GM21717 (cell line): Measurements from ENCODE around the gene SLC22A4.
A peak's percentile ranks its signal among the peaks of the same experiment; 100 is the strongest.

Experiments
- ATAC-seq: cut with Tn5 transposase; IDR thresholded peaks from one replicate; pipeline ENCODE4 v1.9.1; 2021; ENCODE audit warnings: mild to moderate bottlenecking, moderate library complexity; ENCODE audit not compliant: unreplicated experiment

Gene SLC22A4

DNA sequence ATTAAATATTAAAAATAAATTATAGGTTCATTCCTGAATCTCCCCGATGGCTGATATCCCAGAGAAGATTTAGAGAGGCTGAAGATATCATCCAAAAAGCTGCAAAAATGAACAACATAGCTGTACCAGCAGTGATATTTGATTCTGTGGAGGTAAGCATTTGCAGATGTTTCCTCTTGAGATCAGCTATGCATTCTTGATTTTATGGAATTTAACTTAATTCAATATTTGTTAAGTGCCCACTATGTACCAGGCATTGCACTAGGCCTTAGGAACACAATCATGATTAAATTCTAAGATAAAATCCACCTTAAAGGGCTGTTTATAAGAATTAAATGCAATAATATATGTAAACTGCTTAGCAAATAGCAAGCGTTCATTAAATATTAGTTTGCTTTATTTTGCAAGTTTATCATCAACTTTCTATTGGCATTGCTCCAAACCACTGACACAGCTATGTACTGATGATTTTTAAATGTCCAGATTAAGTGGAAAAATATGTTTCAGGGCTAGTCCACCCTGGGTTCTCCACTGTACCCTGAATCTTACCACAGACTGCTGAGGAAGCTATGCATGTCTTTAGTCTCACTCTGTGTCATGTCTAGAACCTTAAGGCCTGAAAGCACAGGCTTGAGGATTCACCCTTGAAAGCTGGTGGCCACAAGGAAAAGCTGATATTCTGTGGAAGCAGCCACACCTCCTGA, 33.2 kb downstream of the SLC22A4 start:
- ATAC-seq: no peak

DNA sequence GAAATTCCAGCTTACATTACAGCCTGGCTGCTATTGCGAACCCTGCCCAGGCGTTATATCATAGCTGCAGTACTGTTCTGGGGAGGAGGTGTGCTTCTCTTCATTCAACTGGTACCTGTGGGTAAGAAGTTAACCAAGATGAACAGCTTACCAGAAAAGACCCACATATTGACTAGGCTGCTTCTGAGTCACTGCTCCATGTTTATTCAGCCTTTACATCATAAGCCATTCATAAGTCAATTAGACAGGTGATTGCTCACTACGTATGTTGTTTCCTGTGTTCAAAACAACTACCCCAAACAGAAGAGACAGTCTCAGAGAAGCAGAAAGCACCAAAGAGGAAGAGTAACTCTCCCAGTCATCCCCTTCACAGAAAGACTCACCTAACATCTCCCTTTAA, 40.6 kb downstream of the SLC22A4 start:
- no peak for ATAC-seq

GRCh38 chr5:132335402-132335801, 41.2 kb downstream of the SLC22A4 start:
- ATAC-seq: no peak

GRCh38 chr5:132339502-132339901, 45.3 kb downstream of the SLC22A4 start:
- ATAC-seq: no peak

DNA sequence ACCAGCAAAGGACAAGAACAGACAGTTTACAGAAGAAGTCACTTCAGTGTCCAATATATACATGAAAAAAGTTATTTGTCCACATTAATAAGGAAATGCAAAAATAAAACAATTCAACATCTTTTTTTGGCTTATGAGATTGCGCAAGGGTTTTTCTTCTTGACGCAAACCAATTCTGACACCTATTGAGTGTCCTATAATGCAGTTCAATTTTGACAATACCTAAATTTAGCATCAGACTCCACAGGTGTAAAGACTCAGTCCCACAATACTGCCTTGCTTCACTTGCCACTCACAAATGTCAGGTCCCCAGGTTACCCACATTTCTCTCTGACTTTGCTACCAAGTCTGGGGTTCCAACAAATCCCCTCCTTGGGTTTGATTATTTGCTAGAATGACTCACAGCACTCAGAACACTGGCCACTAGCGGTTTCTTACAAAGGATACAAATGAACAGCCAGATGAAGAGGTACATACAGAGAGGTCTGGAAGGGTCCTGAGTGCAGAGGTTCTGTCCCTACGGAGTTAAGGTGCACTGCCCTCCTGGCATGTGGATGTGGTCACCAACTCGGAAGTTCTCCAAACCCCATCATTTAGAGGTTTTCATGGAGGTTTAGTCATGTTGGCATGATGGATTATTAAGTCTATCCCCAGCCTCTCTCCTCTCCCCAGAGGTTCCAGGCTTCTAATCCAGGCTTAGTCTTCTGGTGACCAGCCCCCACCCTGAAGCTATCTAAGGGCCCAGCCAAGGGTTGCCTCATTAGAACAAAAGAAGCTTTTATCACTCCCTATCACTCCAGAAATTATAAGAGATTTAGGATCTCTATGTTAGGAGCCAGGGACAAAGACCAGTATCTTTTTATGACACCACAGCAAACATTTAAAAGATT, 48.3 kb downstream of the SLC22A4 start:
- no peak for ATAC-seq

GRCh38 chr5:132344775-132345514, 50.8 kb downstream of the SLC22A4 start:
- ATAC-seq: no peak

DNA sequence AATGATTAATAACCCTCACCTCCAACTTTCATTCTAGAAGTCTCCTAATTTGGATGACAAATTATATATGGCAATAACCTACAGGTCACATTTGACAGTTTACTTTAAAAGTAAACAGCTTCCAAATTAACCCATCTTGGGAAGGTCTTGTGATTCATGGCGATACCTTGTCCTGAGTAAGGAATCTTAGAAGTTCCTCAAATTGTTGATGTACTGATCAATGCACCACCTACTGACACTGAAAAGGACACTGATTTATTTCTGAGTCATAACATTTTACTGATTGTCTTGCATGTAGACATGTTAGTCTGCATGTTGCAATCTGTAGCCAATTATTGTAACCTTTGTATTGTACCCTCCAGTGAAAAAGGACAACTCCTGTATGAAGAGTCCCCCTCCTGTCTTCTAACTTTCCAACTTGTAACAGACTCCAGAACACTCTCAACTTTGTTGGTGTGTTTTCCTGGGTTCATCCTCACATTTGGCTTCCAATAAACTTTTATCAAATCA, 59.3 kb downstream of the SLC22A4 start:
- no peak for ATAC-seq

DNA sequence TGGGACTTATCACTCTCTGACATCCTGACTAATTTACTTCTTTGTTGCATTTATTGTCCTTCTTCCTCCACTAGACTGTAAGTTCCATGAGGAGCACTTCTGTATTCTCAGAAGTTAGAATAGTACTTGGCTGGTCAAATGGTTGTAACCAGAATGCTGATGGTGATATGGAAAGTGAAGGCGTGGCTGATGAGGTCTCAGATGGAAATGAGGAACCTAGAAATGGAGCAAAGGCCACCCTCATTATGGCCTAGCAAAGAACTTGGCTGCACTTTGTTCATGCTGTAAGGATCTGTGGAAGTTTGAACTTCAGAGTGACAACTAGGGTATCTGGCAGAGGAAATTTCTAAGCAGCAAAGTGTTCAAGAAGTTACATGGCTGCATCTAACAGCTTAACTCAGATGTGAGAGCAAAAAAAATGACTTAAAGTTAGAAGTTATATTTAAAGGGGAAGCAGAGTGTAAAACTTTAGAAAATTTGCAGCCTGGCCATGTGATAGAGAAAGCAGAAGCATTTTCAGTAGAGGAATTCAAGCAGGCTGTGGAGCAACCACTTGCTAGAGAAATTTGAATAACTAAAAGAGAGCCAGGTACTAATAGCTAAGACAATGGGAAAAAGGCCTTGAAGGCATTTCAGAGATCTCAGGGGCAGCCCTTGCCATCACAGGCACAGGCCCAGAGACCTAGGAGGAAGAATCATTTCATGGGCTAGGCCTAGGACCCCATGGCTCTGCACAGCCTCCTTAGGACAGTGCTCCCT, 60.4 kb downstream of the SLC22A4 start:
- no peak for ATAC-seq

DNA sequence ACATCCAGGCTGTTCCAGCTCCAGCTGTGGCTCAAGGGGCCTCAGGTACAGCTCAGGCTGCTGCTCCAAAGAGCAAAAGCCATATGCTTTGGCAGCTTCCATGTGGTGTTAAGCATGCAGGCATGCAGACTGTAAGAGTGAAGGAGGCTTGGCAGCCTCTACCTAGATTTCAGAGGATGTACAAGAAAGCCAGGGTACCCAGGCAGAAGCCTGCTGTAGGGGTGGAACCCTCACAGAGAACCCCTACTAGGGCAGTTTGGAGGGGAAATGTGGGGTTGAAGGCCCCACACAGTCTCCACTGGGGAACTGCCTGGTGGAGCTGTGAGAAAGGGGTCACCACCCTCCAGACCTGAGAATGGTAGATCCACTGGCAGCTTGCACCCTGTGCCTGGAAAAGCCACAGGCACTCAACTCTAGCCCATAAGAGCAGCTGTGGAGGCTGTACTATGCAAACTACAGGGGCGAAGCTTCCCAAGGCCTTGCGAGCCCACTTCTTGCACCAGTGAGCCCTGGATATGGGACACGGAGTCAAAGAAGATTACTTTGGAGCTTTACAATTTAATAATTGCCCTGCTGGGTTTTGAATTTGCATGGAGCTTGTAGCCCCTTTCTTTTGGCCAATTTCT, 61.1 kb downstream of the SLC22A4 start:
- ATAC-seq: no peak

GRCh38 chr5:132358775-132359174, 64.6 kb downstream of the SLC22A4 start:
- no peak for ATAC-seq

- no peak for ATAC-seq
These were observed 67.9 kb downstream of the SLC22A4 start for GRCh38 chr5:132362086-132362485.

DNA sequence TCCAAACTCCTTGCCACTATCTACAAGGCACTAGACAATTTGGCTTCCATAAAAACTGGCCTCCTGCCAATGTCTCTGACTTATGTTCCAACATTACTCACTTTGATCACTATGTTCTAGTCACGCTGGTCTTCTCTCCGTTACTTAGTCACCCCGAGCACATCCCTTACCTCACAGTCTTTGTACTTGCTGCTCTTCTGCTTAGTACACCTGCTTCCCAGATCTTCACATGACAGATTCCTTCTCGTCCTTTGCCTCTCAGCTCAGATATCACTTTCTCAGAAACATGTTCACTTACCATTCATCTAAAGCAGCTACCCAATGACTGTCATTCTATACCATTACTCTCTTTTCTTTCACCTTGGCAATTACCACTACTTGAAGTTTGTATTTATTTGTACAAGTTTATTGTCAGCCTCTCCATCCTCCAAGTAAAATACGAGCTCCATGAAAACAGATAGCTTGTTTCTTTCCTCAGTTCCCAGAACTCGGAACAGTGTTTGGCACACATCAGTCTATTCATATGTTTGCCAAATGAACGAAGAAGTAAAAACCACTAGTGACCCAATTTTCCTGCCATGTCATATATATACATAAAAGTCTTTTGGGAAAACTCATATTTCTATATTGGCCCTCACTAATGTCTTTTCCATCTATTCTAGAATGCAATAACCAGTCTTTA, 69.4 kb downstream of the SLC22A4 start:
- no peak for ATAC-seq

DNA sequence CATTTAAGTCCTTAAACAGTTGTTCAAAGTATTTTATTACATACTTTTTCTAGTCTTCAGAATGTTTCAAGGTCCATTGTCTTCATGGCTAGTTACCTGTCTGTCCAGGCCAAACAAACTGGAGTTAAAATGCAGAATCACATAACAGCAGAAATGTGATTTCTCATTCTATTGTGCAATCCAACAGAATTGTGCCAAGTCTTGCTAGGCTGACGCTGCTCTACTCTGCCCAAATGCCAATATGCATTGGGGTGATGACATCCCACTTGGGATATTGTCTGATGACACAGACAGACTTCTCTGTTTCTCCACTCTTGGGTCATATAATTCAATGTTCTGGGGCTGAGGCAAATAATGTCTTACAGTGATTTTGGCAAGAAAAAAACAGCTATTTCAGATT, 70.1 kb downstream of the SLC22A4 start:
- ATAC-seq: no peak

GRCh38 chr5:132365213-132365612, 71.0 kb downstream of the SLC22A4 start:
- ATAC-seq: no peak

GRCh38 chr5:132368186-132368585, 74.0 kb downstream of the SLC22A4 start:
- no peak for ATAC-seq

GRCh38 chr5:132369007-132369473, 74.8 kb downstream of the SLC22A4 start:
- no peak for ATAC-seq

- peak; percentile 91 for ATAC-seq
These were observed 75.4 kb downstream of the SLC22A4 start, which contains the start of gene SLC22A5 for GRCh38 chr5:132369474-132370180. Gene SLC22A5 (plus strand): TSS chr5:132369710. CDS start chr5:132369973, 263 bp downstream.

DNA sequence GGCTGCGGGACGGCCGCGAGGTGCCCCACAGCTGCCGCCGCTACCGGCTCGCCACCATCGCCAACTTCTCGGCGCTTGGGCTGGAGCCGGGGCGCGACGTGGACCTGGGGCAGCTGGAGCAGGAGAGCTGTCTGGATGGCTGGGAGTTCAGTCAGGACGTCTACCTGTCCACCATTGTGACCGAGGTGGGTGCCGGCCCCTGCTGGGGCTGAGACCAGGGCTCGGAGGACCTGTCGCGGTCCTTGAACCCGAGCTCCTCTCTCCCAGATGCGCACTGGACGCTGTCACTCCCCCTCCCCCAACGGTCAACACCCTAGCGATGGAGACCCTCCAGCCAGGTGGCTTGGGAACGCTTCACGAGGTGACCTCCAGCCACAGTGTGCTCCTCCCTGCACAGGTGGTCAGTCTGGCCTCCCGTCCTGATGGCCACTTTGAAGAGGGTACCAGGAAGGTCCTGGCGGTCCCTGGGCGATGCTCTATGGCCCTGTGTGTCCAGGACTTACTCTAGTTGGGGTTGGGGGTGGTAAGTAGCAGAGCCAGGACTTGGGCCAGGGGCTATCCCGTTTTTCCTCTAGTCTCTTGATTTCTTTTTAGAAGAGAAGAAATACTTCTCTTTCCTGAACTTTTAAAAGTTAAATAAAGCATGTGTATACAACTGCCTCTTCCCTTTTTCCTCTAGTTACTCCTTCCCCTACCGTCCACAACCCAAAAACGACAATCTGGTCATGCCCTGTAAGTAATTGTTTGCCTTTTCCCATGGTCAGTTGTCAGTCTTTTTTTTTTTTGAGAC, 76.2 kb downstream of the SLC22A4 start:
- ATAC-seq: peak; percentile 10
